H9 (cell line): Measurements from ENCODE around the gene TDP2. TPM values are rescaled to one million over a fixed set of nuclear protein-coding genes. Genes with fewer than 3 reads are reported as not detected.

ENCODE experiments used
- DNase-seq: peaks from one replicate; pipeline ENCODE4 v3.0.0-alpha.2; 2017
- H2AFZ ChIP-seq: one replicate; pipeline ENCODE4 v1.6.1; 2013; ENCODE audit warnings: mild to moderate bottlenecking, low read length, control low read depth, moderate library complexity
- H2AK5ac ChIP-seq: 2 replicates; pipeline ENCODE4 v1.6.1; 2013; ENCODE audit warnings: low read length, control low read depth, mixed read lengths; ENCODE audit not compliant: insufficient read length
- H2BK120ac ChIP-seq: one replicate; pipeline ENCODE4 v1.6.1; 2013; ENCODE audit warnings: low read depth, mild to moderate bottlenecking, low read length, control low read depth, inconsistent platforms; ENCODE audit not compliant: poor library complexity, severe bottlenecking
- H2BK12ac ChIP-seq: 2 replicates; pipeline ENCODE4 v1.6.1; 2013; ENCODE audit warnings: low read length, control low read depth, mixed read lengths, low read depth; ENCODE audit not compliant: insufficient read length
- H2BK15ac ChIP-seq: 2 replicates; pipeline ENCODE4 v1.6.1; 2013; ENCODE audit warnings: low read depth, low read length, control low read depth
- H2BK20ac ChIP-seq: one replicate; pipeline ENCODE4 v1.6.1; 2013; ENCODE audit warnings: low read depth, mild to moderate bottlenecking, low read length, control low read depth, inconsistent platforms; ENCODE audit not compliant: poor library complexity, severe bottlenecking
- H2BK5ac ChIP-seq: 2 replicates; pipeline ENCODE4 v1.6.1; 2013; ENCODE audit warnings: low read length, control low read depth, mixed read lengths; ENCODE audit not compliant: insufficient read length
- H3K14ac ChIP-seq: 2 replicates; pipeline ENCODE4 v1.6.1; 2013; ENCODE audit warnings: low read length, control low read depth; ENCODE audit not compliant: insufficient read depth
- H3K18ac ChIP-seq: 2 replicates; pipeline ENCODE4 v1.6.1; 2013; ENCODE audit warnings: low read depth, mild to moderate bottlenecking, mixed read lengths, low read length, control low read depth; ENCODE audit not compliant: insufficient read length
- H3K23ac ChIP-seq: 2 replicates; pipeline ENCODE4 v1.6.1; 2013; ENCODE audit warnings: low read length, control low read depth, mixed read lengths, low read depth; ENCODE audit not compliant: insufficient read length
- H3K23me2 ChIP-seq: 2 replicates; pipeline ENCODE4 v1.6.1; 2013; ENCODE audit warnings: low read depth, mild to moderate bottlenecking, mixed read lengths, low read length, control low read depth; ENCODE audit not compliant: insufficient read length, poor library complexity, severe bottlenecking
- H3K27ac ChIP-seq: 2 replicates; pipeline ENCODE4 v1.5.1; 2013; ENCODE audit warnings: low read length, control low read depth, mixed read lengths, low read depth; ENCODE audit not compliant: insufficient read length
- H3K27me3 ChIP-seq: 2 replicates; pipeline ENCODE4 v1.6.1; 2013; ENCODE audit warnings: low read length, control low read depth, inconsistent platforms; ENCODE audit not compliant: insufficient read depth
- H3K4ac ChIP-seq: 2 replicates; pipeline ENCODE4 v1.6.1; 2013; ENCODE audit warnings: low read depth, mild to moderate bottlenecking, control low read depth, inconsistent platforms, low read length, moderate library complexity
- H3K4me1 ChIP-seq: 2 replicates; pipeline ENCODE4 v1.6.1; 2013; ENCODE audit warnings: low read length, control low read depth, inconsistent platforms; ENCODE audit not compliant: insufficient read depth
- H3K4me2 ChIP-seq: 2 replicates; pipeline ENCODE4 v1.6.1; 2013; ENCODE audit warnings: low read length, control low read depth, mixed read lengths; ENCODE audit not compliant: insufficient read length, insufficient read depth
- H3K56ac ChIP-seq: 2 replicates; pipeline ENCODE4 v1.6.1; 2013; ENCODE audit warnings: low read depth, mild to moderate bottlenecking, mixed read lengths, low read length, control low read depth; ENCODE audit not compliant: insufficient read length
- H3K79me1 ChIP-seq: 2 replicates; pipeline ENCODE4 v1.6.1; 2013; ENCODE audit warnings: low read depth, mild to moderate bottlenecking, moderate library complexity, low read length, control low read depth, inconsistent platforms; ENCODE audit not compliant: insufficient read depth, poor library complexity, severe bottlenecking
- H3K79me2 ChIP-seq: 2 replicates; pipeline ENCODE4 v1.6.1; 2013; ENCODE audit warnings: low read length, control low read depth, inconsistent platforms; ENCODE audit not compliant: insufficient read depth
- H3K9ac ChIP-seq: 2 replicates; pipeline ENCODE4 v1.6.1; 2013; ENCODE audit warnings: low read length, control low read depth, mixed read lengths; ENCODE audit not compliant: insufficient read length; ENCODE audit errors: extremely low read depth
- H3K9me3 ChIP-seq: one replicate; pipeline ENCODE4 v1.6.1; 2013; ENCODE audit warnings: low read depth, low read length, inconsistent platforms; ENCODE audit not compliant: control insufficient read depth
- H3T11ph ChIP-seq: one replicate; pipeline ENCODE4 v1.6.1; 2013; ENCODE audit warnings: mild to moderate bottlenecking, low read length, control low read depth, inconsistent platforms
- H4K20me1 ChIP-seq: one replicate; pipeline ENCODE4 v1.6.1; 2013; ENCODE audit not compliant: control insufficient read depth, insufficient read length, insufficient read depth
- H4K5ac ChIP-seq: 2 replicates; pipeline ENCODE4 v1.6.1; 2013; ENCODE audit warnings: low read depth, mild to moderate bottlenecking, mixed read lengths, low read length, control low read depth; ENCODE audit not compliant: insufficient read length
- H4K8ac ChIP-seq: replicated peaks from 2 replicates; pipeline ENCODE4 v1.6.1; 2013; ENCODE audit warnings: low read length, control low read depth, mixed read lengths, low read depth; ENCODE audit not compliant: insufficient read length
- H4K91ac ChIP-seq: 2 replicates; pipeline ENCODE4 v1.6.1; 2013; ENCODE audit warnings: low read depth, mild to moderate bottlenecking, moderate library complexity, mixed read lengths, low read length, control low read depth; ENCODE audit not compliant: insufficient read length
- H3K27ac Mint-ChIP-seq, 3 experiments: 2 replicates in 2 of 3; 3 replicates in 1 of 3; pipeline ENCODE4 v1.8.0; 2020 to 2021; ENCODE audit warnings: mixed read lengths in 3 of 3, mild to moderate bottlenecking in 1 of 3, moderate library complexity in 1 of 3
- H3K27me3 Mint-ChIP-seq: 2 replicates; pipeline ENCODE4 v1.8.0; 2021; ENCODE audit warnings: low read depth, mild to moderate bottlenecking, moderate library complexity, mixed read lengths
- H3K36me3 Mint-ChIP-seq, 3 experiments: 2 replicates in 2 of 3; 3 replicates in 1 of 3; pipeline ENCODE4 v1.8.0; 2020 to 2021; ENCODE audit warnings: low read depth in 3 of 3, mixed read lengths in 3 of 3; ENCODE audit not compliant: insufficient read depth in 1 of 3
- H3K4me1 Mint-ChIP-seq, 2 experiments: 2 replicates each; pipeline ENCODE4 v1.8.0; 2020; ENCODE audit warnings: mixed read lengths in 2 of 2
- H3K4me3 Mint-ChIP-seq, 2 experiments: 2 replicates in 1 of 2; 3 replicates in 1 of 2; pipeline ENCODE4 v1.8.0; 2020 to 2021; ENCODE audit warnings: mild to moderate bottlenecking in 2 of 2, mixed read lengths in 2 of 2, moderate library complexity in 1 of 2
- H3K9me3 Mint-ChIP-seq, 2 experiments: 2 replicates in 1 of 2; 3 replicates in 1 of 2; pipeline ENCODE4 v1.8.0; 2020; ENCODE audit warnings: mild to moderate bottlenecking in 2 of 2, mixed read lengths in 2 of 2, moderate library complexity in 1 of 2
- CTCF ChIP-seq: fragments of 200-600 bp; sonication (generic); conservative IDR thresholded peaks from 3 replicates; pipeline ENCODE4 v1.8.0; 2021; ENCODE audit warnings: antibody characterized with exemption, mild to moderate bottlenecking
- WGBS: extraction: QIAGEN DNeasy Blood & Tissue Kit; methylation state at CpG from one replicate; pipeline ENCODE4 v1.1.7; 2013; ENCODE audit warnings: missing lambda C conversion rate, low lambda C conversion rate, mixed read lengths; ENCODE audit not compliant: insufficient read length; ENCODE audit errors: extremely low coverage; 5-methylcytosine and 5-hydroxymethylcytosine counted together
- total RNA-seq: library from RNA; stranded (reverse); gene quantifications from 2 replicates; pipeline ENCODE4 v1.2.1, GENCODE V29; 2021

Gene TDP2
- total RNA-seq, 1 experiment from 2014 or later, result 55.6 TPM

- H3K4me1 Mint-ChIP-seq, result peaks cover 0 to 5% of the 10 kb centered on the region in 2 experiments; a peak in 1 of 4 replicates
- Histone ChIP-seq H2BK15ac (no peak overlapping the region), H2AFZ (no peak overlapping the region), H4K20me1 (no peaks in the 10 kb centered on the region), H3K9me3 (no peaks in the 10 kb centered on the region), H2BK120ac (no peak overlapping the region), H3K56ac (no peak overlapping the region), H4K5ac (no peak overlapping the region), H2BK12ac (no peak overlapping the region), H3K9ac (no peak overlapping the region), H4K8ac (no peak overlapping the region), H3T11ph (no peak overlapping the region), H3K79me2 (no peaks in the 10 kb centered on the region), H2BK20ac (no peak overlapping the region), H3K27ac (no peak overlapping the region), H3K14ac (no peak overlapping the region), H3K79me1 (no peaks in the 10 kb centered on the region), H3K4me2 (no peak overlapping the region), H3K18ac (no peak overlapping the region), H3K4me1 (no peaks in the 10 kb centered on the region), H3K23ac (no peak overlapping the region), H3K23me2 (no peaks in the 10 kb centered on the region), H3K27me3 (no peaks in the 10 kb centered on the region), H2BK5ac (no peak overlapping the region), H2AK5ac (no peak overlapping the region), H3K4ac (no peak overlapping the region), H4K91ac (no peak overlapping the region)
- DNase-seq, result no peak
- no peak overlapping the region for H3K4me3 Mint-ChIP-seq
- H3K27ac Mint-ChIP-seq, result no peak overlapping the region
- no CpG with 5 or more reads among the region's 2 CpGs for WGBS
- no peaks in the 10 kb centered on the region; a peak in 1 of 5 replicates for H3K9me3 Mint-ChIP-seq
- no peaks in the 10 kb centered on the region for H3K36me3 Mint-ChIP-seq
- H3K27me3 Mint-ChIP-seq, result no peaks in the 10 kb centered on the region
- TF ChIP-seq CTCF, result no peak
Measured at GRCh38 chr6:24603241-24603640, 63.5 kb downstream of the TDP2 start.
